GM12878 (cell line): ENCODE results near the gene LRRC8D. TPM values are rescaled to one million over a fixed set of nuclear protein-coding genes. Genes with fewer than 3 reads are reported as not detected.

Experiments used
- ATAC-seq: fragments of 200-7000 bp; cut with Tn5 transposase; 3 replicates; pipeline ENCODE4 v1.9.1; 2020; ENCODE audit warnings: mild to moderate bottlenecking, moderate library complexity
- BruUV-seq: library from RNA; stranded (reverse); fragments of 400-500 nt; replicated peaks from 2 replicates; lab custom pipeline; 2021; lab: Mats Ljungman, UMichigan
- CTCF ChIA-PET: fragments of 300-600 bp; sonication (Branson Sonifier 250); formaldehyde crosslinking; extraction: SDS; loops from one replicate; lab custom pipeline; 2021; ENCODE audit warnings: inconsistent platforms; lab: Yijun Ruan, JAX
- POLR2A ChIA-PET: fragments of 350-600 bp; formaldehyde crosslinking; extraction: SDS; loops from one replicate; lab custom pipeline; 2021; ENCODE audit warnings: inconsistent platforms; lab: Charles Lee
- RAD21 ChIA-PET: fragments of 300-600 bp; sonication (Branson Sonifier 250); formaldehyde crosslinking; loops from one replicate; lab custom pipeline; 2023; ENCODE audit warnings: antibody characterized with exemption; ENCODE audit not compliant: unreplicated experiment; lab: Charles Lee
- SMC1A ChIA-PET: fragments of 300-600 bp; sonication (Branson Sonifier 250); formaldehyde crosslinking; loops from one replicate; lab custom pipeline; 2023; ENCODE audit not compliant: unreplicated experiment, uncharacterized antibody; lab: Charles Lee
- DNase-seq: peaks from one replicate; pipeline ENCODE4 v3.0.0-alpha.2; 2011; ENCODE audit warnings: low read depth, low spot score
- FAIRE-seq: peaks from 3 replicates; lab custom pipeline; 2011; peaks lifted over from hg19 to GRCh38; lab: Jason Lieb, UNC
- H2AFZ ChIP-seq: 2 replicates; pipeline ENCODE4 v1.6.0; 2011; ENCODE audit warnings: low read depth, low read length, control low read depth; ENCODE audit not compliant: control insufficient read depth
- H3K27ac ChIP-seq: 2 replicates; pipeline ENCODE4 v1.5.1; 2011; ENCODE audit warnings: control low read depth; ENCODE audit not compliant: control insufficient read depth, insufficient read depth
- H3K27me3 ChIP-seq, 2 experiments: replicated peaks in 1 of 2; 2 replicates each; pipeline versions ENCODE4 v1.6.0 to v1.6.1; 2011; ENCODE audit warnings: low read length in 1 of 2; ENCODE audit not compliant: control insufficient read depth in 2 of 2, insufficient read depth in 2 of 2
- H3K36me3 ChIP-seq, 2 experiments: 2 replicates each; pipeline ENCODE4 v1.5.1; 2011; ENCODE audit warnings: low read length in 1 of 2; ENCODE audit not compliant: control insufficient read depth in 2 of 2, insufficient read depth in 2 of 2
- H3K4me1 ChIP-seq: 2 replicates; pipeline ENCODE4 v1.6.1; 2011; ENCODE audit warnings: mild to moderate bottlenecking, low read length, moderate library complexity, mixed read lengths; ENCODE audit not compliant: control insufficient read depth, insufficient read depth
- H3K4me2 ChIP-seq: 2 replicates; pipeline ENCODE4 v1.6.0; 2011; ENCODE audit warnings: control low read depth; ENCODE audit not compliant: control insufficient read depth, insufficient read depth
- H3K4me3 ChIP-seq: fragments of 200-600 bp; sonication (generic); 2 replicates; pipeline ENCODE4 v1.5.1; 2016
- H3K79me2 ChIP-seq: 2 replicates; pipeline ENCODE4 v1.6.0; 2011; ENCODE audit warnings: low read length; ENCODE audit not compliant: control insufficient read depth, insufficient read depth
- H3K9ac ChIP-seq: 2 replicates; pipeline ENCODE4 v1.8.0; 2011; ENCODE audit warnings: low read length, control low read depth, mixed read lengths; ENCODE audit not compliant: control insufficient read depth, insufficient read depth
- H3K9me3 ChIP-seq: replicated peaks from 3 replicates; pipeline ENCODE4 v1.5.1; 2011; ENCODE audit warnings: mild to moderate bottlenecking, low read length; ENCODE audit not compliant: control insufficient read depth, insufficient read depth
- H4K20me1 ChIP-seq: 2 replicates; pipeline ENCODE4 v1.6.0; 2011; ENCODE audit not compliant: control insufficient read depth, insufficient read depth
- CHD2 ChIP-seq: IDR thresholded peaks from 2 replicates; pipeline ENCODE4 v1.6.1; 2011; ENCODE audit warnings: low read depth, low read length, improper control_type of control experiment, borderline replicate concordance
- JUND ChIP-seq: IDR thresholded peaks from 2 replicates; pipeline ENCODE4 v1.6.1; 2012; ENCODE audit warnings: low read depth, mild to moderate bottlenecking, low read length, improper control_type of control experiment, moderate library complexity
- POLR2A ChIP-seq: IDR thresholded peaks from 2 replicates; pipeline ENCODE4 v1.6.1; 2011; ENCODE audit warnings: low read depth, mild to moderate bottlenecking, low read length
- SKIL ChIP-seq: fragments of 450-650 bp; IDR thresholded peaks from 2 replicates; pipeline ENCODE4 v1.6.1; 2017; ENCODE audit warnings: mild to moderate bottlenecking, low read depth, inconsistent platforms; ENCODE audit not compliant: poor library complexity, severe bottlenecking
- WRNIP1 ChIP-seq: IDR thresholded peaks from 2 replicates; pipeline ENCODE4 v1.6.1; 2011; ENCODE audit warnings: low read depth, low read length, improper control_type of control experiment, borderline replicate concordance
- WGBS: methylation state at CpG from one replicate; pipeline ENCODE4 v1.1.6; 2016; ENCODE audit warnings: low lambda C conversion rate; ENCODE audit not compliant: insufficient replicate concordance, insufficient coverage; ENCODE audit errors: missing lambda C conversion rate; 5-methylcytosine and 5-hydroxymethylcytosine counted together
- in situ Hi-C: fragments of 300-500 bp; cut with MboI; formaldehyde crosslinking; loops from 9 replicates; pipeline ENCODE4 v1.14.3; 2018; ENCODE audit warnings: mixed read lengths
- intact Hi-C: fragments of 100-400 bp; cut with micrococcal nuclease; formaldehyde crosslinking; loops from one replicate; pipeline ENCODE4 v1.14.2; 2022; ENCODE audit not compliant: unreplicated experiment
- polyA plus RNA-seq, 11 experiments: library from polyadenylated mRNA; depleted of rRNA in 4 of 11; unstranded in 6 of 11; stranded (reverse) in 5 of 11; fragments of >200 nt; fragmentation: Nextera tagmentation in 4 of 11; fragmentation: Illumina TruSeq in 1 of 11; extraction: Ambion mirVana in 4 of 11; extraction: Trizol in 1 of 11; gene quantifications; 1 replicate in 1 of 11; 2 replicates in 10 of 11; pipeline versions ENCODE4 v1.2.1 to v1.2.3, GENCODE V29; 2011 to 2016; ENCODE audit warnings: inconsistent platforms in 2 of 11, missing spikeins in 2 of 11, low read depth in 1 of 11
- total RNA-seq, 4 experiments: library from RNA; depleted of rRNA in 3 of 4; stranded (reverse); fragments of >200 nt in 3 of 4; fragmentation: Illumina TruSeq in 1 of 4; extraction: Trizol in 1 of 4; gene quantifications; 2 replicates each; pipeline versions ENCODE4 v1.2.1 to v1.2.3, GENCODE V29; 2013 to 2021

The LRRC8D gene
- total and polyA plus RNA-seq, 10 of the 15 experiments (the other 5 are each of a cell fraction or from before 2014, with no cell fraction given), result 5.6 to 44.1 (median 26.8) TPM

DNA sequence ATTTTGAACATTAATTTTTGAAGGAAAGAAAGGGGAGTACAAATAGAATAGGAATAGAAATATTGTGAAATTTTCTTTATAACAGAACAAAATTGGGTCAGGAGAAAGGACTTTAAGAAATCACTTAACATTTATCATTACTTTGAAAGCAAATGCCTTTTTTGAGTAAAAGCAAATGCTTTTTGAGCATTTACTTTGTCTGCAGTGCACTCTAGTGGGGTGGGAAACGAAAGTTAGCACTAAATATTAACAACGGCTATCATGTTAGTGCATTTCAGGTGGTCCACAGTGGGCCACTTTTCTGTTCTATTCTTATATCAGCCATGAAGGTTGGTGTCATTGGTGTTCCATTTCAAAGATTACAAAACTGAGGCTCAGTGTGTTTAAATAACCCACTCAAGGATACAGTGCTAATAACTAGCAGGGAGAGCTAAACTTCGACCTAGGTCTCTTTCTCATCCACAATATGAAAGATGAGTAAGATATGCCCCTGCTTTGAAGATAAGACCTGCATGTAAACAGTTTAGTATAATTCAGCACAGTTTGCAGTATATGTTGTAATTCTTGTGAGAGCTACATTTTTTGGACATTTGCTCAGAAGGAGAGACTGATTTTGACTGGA is 13.4 kb downstream of the LRRC8D start:
- Histone ChIP-seq H3K9ac (no peak overlapping the region), H3K27me3 (no peaks in the 10 kb centered on the region), H3K4me3 (no peak overlapping the region), H3K79me2 (no peaks in the 10 kb centered on the region), H3K4me1 (no peaks in the 10 kb centered on the region), H4K20me1 (no peaks in the 10 kb centered on the region), H3K9me3 (no peaks in the 10 kb centered on the region), H3K36me3 (no peaks in the 10 kb centered on the region), H3K4me2 (no peak overlapping the region), H2AFZ (no peak overlapping the region)
- FAIRE-seq (no peak), ATAC-seq (no peak)
- RAD21 ChIA-PET, result interaction anchor here (1.1 kb wide), 1 partner anchor 27 kb away, joined by 3 read pairs; no protein-coding TSS in a partner anchor
- SMC1A ChIA-PET, result interaction anchor here (0.9 to 3.1 kb wide), 5 partner anchors 10 to 27 kb away, joined by 3 to 8 read pairs (median 7); no protein-coding TSS in a partner anchor
- intact Hi-C loops, result no loop called here
- 78% methylated on average over 3 of the region's 3 CpGs for WGBS
- POLR2A ChIA-PET, result interaction anchor here (0.5 to 2.2 kb wide), 3 partner anchors 10 to 76 kb away, joined by 3 to 7 read pairs (median 4); partner anchors contain the start of gene LRRC8D
- TF ChIP-seq CHD2 (no peak), WRNIP1 (no peak)
- TF ChIP-seq, all 136 proteins: peak for 0
- BruUV-seq, result no TSS peak
- CTCF ChIA-PET, result interaction anchor here (0.8 to 3.9 kb wide), 6 partner anchors 9 to 350 kb away, joined by 3 to 19 read pairs (median 6); no protein-coding TSS in a partner anchor
- no peak for DNase-seq
- no peak overlapping the region for H3K27ac ChIP-seq
- in situ Hi-C loops, result no loop called here

DNA sequence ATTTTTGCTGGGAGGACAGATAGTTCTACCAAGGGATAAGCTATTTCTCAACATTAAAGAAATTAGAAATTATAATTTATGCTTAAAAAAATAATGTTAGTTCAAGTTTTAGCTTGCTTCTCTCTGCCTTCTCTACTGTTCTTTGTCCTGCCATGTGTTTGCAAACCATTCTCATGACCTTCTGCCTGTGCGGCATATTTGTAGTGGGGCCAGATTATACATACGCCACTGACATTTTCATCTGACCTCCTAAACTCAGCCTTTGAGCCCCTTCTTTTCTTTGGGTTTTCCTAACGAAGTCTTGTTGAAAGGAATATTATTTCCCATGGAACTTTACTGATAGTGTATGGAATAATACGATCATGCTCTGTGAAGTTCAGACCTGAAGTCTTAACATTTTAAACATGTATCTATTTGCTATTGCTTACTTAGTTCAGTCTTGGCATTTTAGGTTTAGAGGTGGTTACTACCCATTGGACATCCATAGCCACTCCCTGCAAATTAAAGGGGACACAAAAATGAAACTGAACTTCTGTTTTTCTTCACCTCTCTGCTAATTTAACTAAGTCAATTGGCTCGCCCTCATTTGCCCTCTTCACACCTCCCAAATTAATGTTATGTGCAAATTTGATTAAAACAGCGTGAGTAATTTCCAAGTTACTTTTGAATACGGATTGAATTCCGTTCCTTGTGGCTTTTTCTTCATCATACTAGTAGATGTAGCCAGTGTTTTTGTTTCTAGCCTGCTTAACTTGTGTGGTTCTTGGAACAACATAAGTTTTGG is 15.6 kb downstream of the LRRC8D start:
- no TSS peak for BruUV-seq
- no peaks in the 10 kb centered on the region for H3K9me3 ChIP-seq
- H3K4me2 ChIP-seq, result no peak overlapping the region
- intact Hi-C loops, result no loop called here
- no peaks in the 10 kb centered on the region for H3K79me2 ChIP-seq
- ATAC-seq, result no peak
- POLR2A ChIA-PET, result interaction anchor here (0.9 kb wide), 1 partner anchor 11 kb away, joined by 4 read pairs; no protein-coding TSS in a partner anchor
- H3K4me1 ChIP-seq, result no peaks in the 10 kb centered on the region
- no peaks in the 10 kb centered on the region for H3K36me3 ChIP-seq
- H3K4me3 ChIP-seq, result no peak overlapping the region
- DNase-seq, result no peak
- no peak overlapping the region for H2AFZ ChIP-seq
- no peaks in the 10 kb centered on the region for H4K20me1 ChIP-seq
- H3K27me3 ChIP-seq, result no peaks in the 10 kb centered on the region
- CTCF ChIA-PET, result interaction anchor here (1.2 to 3.9 kb wide), 3 partner anchors 7 to 23 kb away, joined by 3 to 19 read pairs (median 19); no protein-coding TSS in a partner anchor
- no peak overlapping the region for H3K9ac ChIP-seq
- in situ Hi-C loops, result no loop called here
- RAD21 ChIA-PET, result interaction anchor here (1.0 kb wide), 1 partner anchor 107 kb away, joined by 3 read pairs; no protein-coding TSS in a partner anchor
- no peak for TF ChIP-seq POLR2A
- no peak for TF ChIP-seq SKIL
- no peak for TF ChIP-seq JUND
- WGBS, result 87% methylated on average over 8 of the region's 8 CpGs
- no peak overlapping the region for H3K27ac ChIP-seq
- SMC1A ChIA-PET, result interaction anchor here (1.1 to 1.4 kb wide), 5 partner anchors 10 to 35 kb away, joined by 3 to 6 read pairs (median 4); no protein-coding TSS in a partner anchor
- no peak for FAIRE-seq
